H9 (cell line): ENCODE measurements around the gene C1QA. TPM values are rescaled to one million over a fixed set of nuclear protein-coding genes. Genes with fewer than 3 reads are reported as not detected.
A peak's percentile ranks its signal among the peaks of the same experiment; 100 is the strongest.

Experiments
- DNase-seq: peaks from one replicate; pipeline ENCODE4 v3.0.0-alpha.2; 2017
- H2AFZ ChIP-seq: one replicate; pipeline ENCODE4 v1.6.1; 2013; ENCODE audit warnings: mild to moderate bottlenecking, low read length, control low read depth, moderate library complexity
- H2AK5ac ChIP-seq: 2 replicates; pipeline ENCODE4 v1.6.1; 2013; ENCODE audit warnings: low read length, control low read depth, mixed read lengths; ENCODE audit not compliant: insufficient read length
- H2BK120ac ChIP-seq: one replicate; pipeline ENCODE4 v1.6.1; 2013; ENCODE audit warnings: low read depth, mild to moderate bottlenecking, low read length, control low read depth, inconsistent platforms; ENCODE audit not compliant: poor library complexity, severe bottlenecking
- H2BK12ac ChIP-seq: 2 replicates; pipeline ENCODE4 v1.6.1; 2013; ENCODE audit warnings: low read length, control low read depth, mixed read lengths, low read depth; ENCODE audit not compliant: insufficient read length
- H2BK15ac ChIP-seq: 2 replicates; pipeline ENCODE4 v1.6.1; 2013; ENCODE audit warnings: low read depth, low read length, control low read depth
- H2BK20ac ChIP-seq: one replicate; pipeline ENCODE4 v1.6.1; 2013; ENCODE audit warnings: low read depth, mild to moderate bottlenecking, low read length, control low read depth, inconsistent platforms; ENCODE audit not compliant: poor library complexity, severe bottlenecking
- H2BK5ac ChIP-seq: 2 replicates; pipeline ENCODE4 v1.6.1; 2013; ENCODE audit warnings: low read length, control low read depth, mixed read lengths; ENCODE audit not compliant: insufficient read length
- H3K14ac ChIP-seq: 2 replicates; pipeline ENCODE4 v1.6.1; 2013; ENCODE audit warnings: low read length, control low read depth; ENCODE audit not compliant: insufficient read depth
- H3K18ac ChIP-seq: 2 replicates; pipeline ENCODE4 v1.6.1; 2013; ENCODE audit warnings: low read depth, mild to moderate bottlenecking, mixed read lengths, low read length, control low read depth; ENCODE audit not compliant: insufficient read length
- H3K23ac ChIP-seq: 2 replicates; pipeline ENCODE4 v1.6.1; 2013; ENCODE audit warnings: low read length, control low read depth, mixed read lengths, low read depth; ENCODE audit not compliant: insufficient read length
- H3K23me2 ChIP-seq: 2 replicates; pipeline ENCODE4 v1.6.1; 2013; ENCODE audit warnings: low read depth, mild to moderate bottlenecking, mixed read lengths, low read length, control low read depth; ENCODE audit not compliant: insufficient read length, poor library complexity, severe bottlenecking
- H3K27ac ChIP-seq: 2 replicates; pipeline ENCODE4 v1.5.1; 2013; ENCODE audit warnings: low read length, control low read depth, mixed read lengths, low read depth; ENCODE audit not compliant: insufficient read length
- H3K27me3 ChIP-seq: 2 replicates; pipeline ENCODE4 v1.6.1; 2013; ENCODE audit warnings: low read length, control low read depth, inconsistent platforms; ENCODE audit not compliant: insufficient read depth
- H3K4ac ChIP-seq: 2 replicates; pipeline ENCODE4 v1.6.1; 2013; ENCODE audit warnings: low read depth, mild to moderate bottlenecking, control low read depth, inconsistent platforms, low read length, moderate library complexity
- H3K4me1 ChIP-seq: 2 replicates; pipeline ENCODE4 v1.6.1; 2013; ENCODE audit warnings: low read length, control low read depth, inconsistent platforms; ENCODE audit not compliant: insufficient read depth
- H3K4me2 ChIP-seq: 2 replicates; pipeline ENCODE4 v1.6.1; 2013; ENCODE audit warnings: low read length, control low read depth, mixed read lengths; ENCODE audit not compliant: insufficient read length, insufficient read depth
- H3K56ac ChIP-seq: 2 replicates; pipeline ENCODE4 v1.6.1; 2013; ENCODE audit warnings: low read depth, mild to moderate bottlenecking, mixed read lengths, low read length, control low read depth; ENCODE audit not compliant: insufficient read length
- H3K79me1 ChIP-seq: 2 replicates; pipeline ENCODE4 v1.6.1; 2013; ENCODE audit warnings: low read depth, mild to moderate bottlenecking, moderate library complexity, low read length, control low read depth, inconsistent platforms; ENCODE audit not compliant: insufficient read depth, poor library complexity, severe bottlenecking
- H3K79me2 ChIP-seq: 2 replicates; pipeline ENCODE4 v1.6.1; 2013; ENCODE audit warnings: low read length, control low read depth, inconsistent platforms; ENCODE audit not compliant: insufficient read depth
- H3K9ac ChIP-seq: 2 replicates; pipeline ENCODE4 v1.6.1; 2013; ENCODE audit warnings: low read length, control low read depth, mixed read lengths; ENCODE audit not compliant: insufficient read length; ENCODE audit errors: extremely low read depth
- H3K9me3 ChIP-seq: one replicate; pipeline ENCODE4 v1.6.1; 2013; ENCODE audit warnings: low read depth, low read length, inconsistent platforms; ENCODE audit not compliant: control insufficient read depth
- H3T11ph ChIP-seq: one replicate; pipeline ENCODE4 v1.6.1; 2013; ENCODE audit warnings: mild to moderate bottlenecking, low read length, control low read depth, inconsistent platforms
- H4K20me1 ChIP-seq: one replicate; pipeline ENCODE4 v1.6.1; 2013; ENCODE audit not compliant: control insufficient read depth, insufficient read length, insufficient read depth
- H4K5ac ChIP-seq: 2 replicates; pipeline ENCODE4 v1.6.1; 2013; ENCODE audit warnings: low read depth, mild to moderate bottlenecking, mixed read lengths, low read length, control low read depth; ENCODE audit not compliant: insufficient read length
- H4K8ac ChIP-seq: replicated peaks from 2 replicates; pipeline ENCODE4 v1.6.1; 2013; ENCODE audit warnings: low read length, control low read depth, mixed read lengths, low read depth; ENCODE audit not compliant: insufficient read length
- H4K91ac ChIP-seq: 2 replicates; pipeline ENCODE4 v1.6.1; 2013; ENCODE audit warnings: low read depth, mild to moderate bottlenecking, moderate library complexity, mixed read lengths, low read length, control low read depth; ENCODE audit not compliant: insufficient read length
- H3K27ac Mint-ChIP-seq, 3 experiments: 2 replicates in 2 of 3; 3 replicates in 1 of 3; pipeline ENCODE4 v1.8.0; 2020 to 2021; ENCODE audit warnings: mixed read lengths in 3 of 3, mild to moderate bottlenecking in 1 of 3, moderate library complexity in 1 of 3
- H3K27me3 Mint-ChIP-seq: 2 replicates; pipeline ENCODE4 v1.8.0; 2021; ENCODE audit warnings: low read depth, mild to moderate bottlenecking, moderate library complexity, mixed read lengths
- H3K36me3 Mint-ChIP-seq, 3 experiments: 2 replicates in 2 of 3; 3 replicates in 1 of 3; pipeline ENCODE4 v1.8.0; 2020 to 2021; ENCODE audit warnings: low read depth in 3 of 3, mixed read lengths in 3 of 3; ENCODE audit not compliant: insufficient read depth in 1 of 3
- H3K4me1 Mint-ChIP-seq, 2 experiments: 2 replicates each; pipeline ENCODE4 v1.8.0; 2020; ENCODE audit warnings: mixed read lengths in 2 of 2
- H3K4me3 Mint-ChIP-seq, 2 experiments: 2 replicates in 1 of 2; 3 replicates in 1 of 2; pipeline ENCODE4 v1.8.0; 2020 to 2021; ENCODE audit warnings: mild to moderate bottlenecking in 2 of 2, mixed read lengths in 2 of 2, moderate library complexity in 1 of 2
- H3K9me3 Mint-ChIP-seq, 2 experiments: 2 replicates in 1 of 2; 3 replicates in 1 of 2; pipeline ENCODE4 v1.8.0; 2020; ENCODE audit warnings: mild to moderate bottlenecking in 2 of 2, mixed read lengths in 2 of 2, moderate library complexity in 1 of 2
- WGBS: extraction: QIAGEN DNeasy Blood & Tissue Kit; methylation state at CpG from one replicate; pipeline ENCODE4 v1.1.7; 2013; ENCODE audit warnings: missing lambda C conversion rate, low lambda C conversion rate, mixed read lengths; ENCODE audit not compliant: insufficient read length; ENCODE audit errors: extremely low coverage; 5-methylcytosine and 5-hydroxymethylcytosine counted together
- total RNA-seq: library from RNA; stranded (reverse); gene quantifications from 2 replicates; pipeline ENCODE4 v1.2.1, GENCODE V29; 2021
- TF ChIP-seq, protein P1 (sequence below): fragments of 200-600 bp; sonication (generic); conservative IDR thresholded peaks from 3 replicates; pipeline ENCODE4 v1.8.0; 2021; ENCODE audit warnings: antibody characterized with exemption, mild to moderate bottlenecking

C1QA gene
- total RNA-seq, 1 experiment from 2014 or later: not detected

- H2AFZ ChIP-seq: no peak overlapping the region
- H2BK12ac ChIP-seq: no peak overlapping the region
- H3K27ac ChIP-seq: no peak overlapping the region
- H3T11ph ChIP-seq: no peak overlapping the region
- no peak overlapping the region for H3K9ac ChIP-seq
- no peak overlapping the region for H2AK5ac ChIP-seq
- no peak overlapping the region for H4K8ac ChIP-seq
- DNase-seq: no peak
- no peak overlapping the region for H2BK120ac ChIP-seq
- H3K14ac ChIP-seq: no peak overlapping the region
- peak overlapping the region in 1 of 3 experiments; percentile 7; a peak in 1 of 7 replicates for H3K27ac Mint-ChIP-seq
- no peaks in the 10 kb centered on the region for H3K23me2 ChIP-seq
- H3K9me3 Mint-ChIP-seq: no peaks in the 10 kb centered on the region
- peaks cover 16% of the 10 kb centered on the region for H3K27me3 Mint-ChIP-seq
- H3K4ac ChIP-seq: no peak overlapping the region
- H3K27me3 ChIP-seq: no peaks in the 10 kb centered on the region
- H3K36me3 Mint-ChIP-seq: no peaks in the 10 kb centered on the region
- no peaks in the 10 kb centered on the region for H3K4me1 ChIP-seq
- no peaks in the 10 kb centered on the region for H3K79me1 ChIP-seq
- TF ChIP-seq, protein P1, sequence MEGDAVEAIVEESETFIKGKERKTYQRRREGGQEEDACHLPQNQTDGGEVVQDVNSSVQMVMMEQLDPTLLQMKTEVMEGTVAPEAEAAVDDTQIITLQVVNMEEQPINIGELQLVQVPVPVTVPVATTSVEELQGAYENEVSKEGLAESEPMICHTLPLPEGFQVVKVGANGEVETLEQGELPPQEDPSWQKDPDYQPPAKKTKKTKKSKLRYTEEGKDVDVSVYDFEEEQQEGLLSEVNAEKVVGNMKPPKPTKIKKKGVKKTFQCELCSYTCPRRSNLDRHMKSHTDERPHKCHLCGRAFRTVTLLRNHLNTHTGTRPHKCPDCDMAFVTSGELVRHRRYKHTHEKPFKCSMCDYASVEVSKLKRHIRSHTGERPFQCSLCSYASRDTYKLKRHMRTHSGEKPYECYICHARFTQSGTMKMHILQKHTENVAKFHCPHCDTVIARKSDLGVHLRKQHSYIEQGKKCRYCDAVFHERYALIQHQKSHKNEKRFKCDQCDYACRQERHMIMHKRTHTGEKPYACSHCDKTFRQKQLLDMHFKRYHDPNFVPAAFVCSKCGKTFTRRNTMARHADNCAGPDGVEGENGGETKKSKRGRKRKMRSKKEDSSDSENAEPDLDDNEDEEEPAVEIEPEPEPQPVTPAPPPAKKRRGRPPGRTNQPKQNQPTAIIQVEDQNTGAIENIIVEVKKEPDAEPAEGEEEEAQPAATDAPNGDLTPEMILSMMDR: no peak
- H4K91ac ChIP-seq: no peak overlapping the region
- H2BK5ac ChIP-seq: no peak overlapping the region
- no peak overlapping the region for H2BK15ac ChIP-seq
- H3K4me3 Mint-ChIP-seq: no peak overlapping the region
- H3K4me2 ChIP-seq: no peak overlapping the region
- H2BK20ac ChIP-seq: no peak overlapping the region
- H3K79me2 ChIP-seq: no peaks in the 10 kb centered on the region
- no peaks in the 10 kb centered on the region for H4K20me1 ChIP-seq
- H3K4me1 Mint-ChIP-seq: no peaks in the 10 kb centered on the region
- H3K9me3 ChIP-seq: no peaks in the 10 kb centered on the region
- no CpG with 5 or more reads among the region's 7 CpGs for WGBS
- no peak overlapping the region for H3K56ac ChIP-seq
- H3K18ac ChIP-seq: no peak overlapping the region
- no peak overlapping the region for H3K23ac ChIP-seq
- H4K5ac ChIP-seq: no peak overlapping the region
Measured at GRCh38 chr1:22645931-22646330, 9.5 kb downstream of the C1QA start.
